DOHH2 (cell line): ENCODE results near the gene ARAP1.

ENCODE experiments used
- H3F3A ChIP-seq: fragments of 200-600 bp; sonication (generic), shearing (Covaris generic); 2 replicates; pipeline ENCODE4 v1.6.0; 2016; ENCODE audit warnings: antibody characterized with exemption, mild to moderate bottlenecking; ENCODE audit not compliant: control insufficient read depth, insufficient read depth
- H3K27ac ChIP-seq: fragments of 200-600 bp; sonication (generic); 2 replicates; pipeline ENCODE4 v1.5.1; 2014; ENCODE audit warnings: low read depth, mild to moderate bottlenecking, low read length, moderate library complexity
- H3K27me3 ChIP-seq: fragments of 200-600 bp; sonication (generic); 2 replicates; pipeline ENCODE4 v1.6.1; 2014; ENCODE audit warnings: mild to moderate bottlenecking, low read length, mixed read lengths; ENCODE audit not compliant: control insufficient read depth
- H3K36me3 ChIP-seq: fragments of 200-600 bp; sonication (generic); 2 replicates; pipeline ENCODE4 v1.6.1; 2014; ENCODE audit warnings: mild to moderate bottlenecking, low read length, moderate library complexity, mixed read lengths; ENCODE audit not compliant: control insufficient read depth
- H3K4me1 ChIP-seq: fragments of 200-600 bp; sonication (generic); 2 replicates; pipeline ENCODE4 v1.6.1; 2014; ENCODE audit warnings: mild to moderate bottlenecking, low read length, mixed read lengths; ENCODE audit not compliant: control insufficient read depth
- H3K4me2 ChIP-seq: fragments of 200-600 bp; sonication (generic); 2 replicates; pipeline ENCODE4 v1.6.0; 2014; ENCODE audit warnings: mild to moderate bottlenecking, low read length, moderate library complexity
- H3K4me3 ChIP-seq: fragments of 200-600 bp; sonication (generic); 2 replicates; pipeline ENCODE4 v1.5.1; 2014; ENCODE audit warnings: mild to moderate bottlenecking, low read length, mixed read lengths
- H3K79me2 ChIP-seq: fragments of 200-600 bp; sonication (generic); 2 replicates; pipeline ENCODE4 v1.6.1; 2014; ENCODE audit warnings: mild to moderate bottlenecking, low read length, mixed read lengths; ENCODE audit not compliant: control insufficient read depth
- H3K9me2 ChIP-seq: fragments of 200-600 bp; sonication (generic); replicated peaks from 2 replicates; pipeline ENCODE4 v1.6.1; 2014; ENCODE audit warnings: mild to moderate bottlenecking, low read length, mixed read lengths; ENCODE audit not compliant: control insufficient read depth
- H3K9me3 ChIP-seq: fragments of 200-600 bp; sonication (generic); 2 replicates; pipeline ENCODE4 v1.6.1; 2014; ENCODE audit warnings: antibody characterized with exemption, low read length, mixed read lengths; ENCODE audit not compliant: control insufficient read depth, insufficient read depth
- H4K20me1 ChIP-seq: fragments of 200-600 bp; sonication (generic); 2 replicates; pipeline ENCODE4 v1.6.0; 2014; ENCODE audit warnings: low read depth, mild to moderate bottlenecking, antibody characterized with exemption, low read length, moderate library complexity; ENCODE audit not compliant: control insufficient read depth, insufficient read depth
- EZH2phosphoT487 ChIP-seq: fragments of 200-600 bp; sonication (generic); IDR thresholded peaks from 2 replicates; pipeline ENCODE4 v1.6.1; 2017; ENCODE audit warnings: borderline replicate concordance, mild to moderate bottlenecking, antibody characterized with exemption, low read length, moderate library complexity, mixed read lengths
- TF ChIP-seq, protein P1 (sequence below): fragments of 200-600 bp; sonication (generic); IDR thresholded peaks from one replicate; pipeline ENCODE4 v1.5.1; 2014; ENCODE audit warnings: antibody characterized with exemption, mild to moderate bottlenecking, low read depth, low read length; ENCODE audit not compliant: poor library complexity, severe bottlenecking

The ARAP1 gene

DNA sequence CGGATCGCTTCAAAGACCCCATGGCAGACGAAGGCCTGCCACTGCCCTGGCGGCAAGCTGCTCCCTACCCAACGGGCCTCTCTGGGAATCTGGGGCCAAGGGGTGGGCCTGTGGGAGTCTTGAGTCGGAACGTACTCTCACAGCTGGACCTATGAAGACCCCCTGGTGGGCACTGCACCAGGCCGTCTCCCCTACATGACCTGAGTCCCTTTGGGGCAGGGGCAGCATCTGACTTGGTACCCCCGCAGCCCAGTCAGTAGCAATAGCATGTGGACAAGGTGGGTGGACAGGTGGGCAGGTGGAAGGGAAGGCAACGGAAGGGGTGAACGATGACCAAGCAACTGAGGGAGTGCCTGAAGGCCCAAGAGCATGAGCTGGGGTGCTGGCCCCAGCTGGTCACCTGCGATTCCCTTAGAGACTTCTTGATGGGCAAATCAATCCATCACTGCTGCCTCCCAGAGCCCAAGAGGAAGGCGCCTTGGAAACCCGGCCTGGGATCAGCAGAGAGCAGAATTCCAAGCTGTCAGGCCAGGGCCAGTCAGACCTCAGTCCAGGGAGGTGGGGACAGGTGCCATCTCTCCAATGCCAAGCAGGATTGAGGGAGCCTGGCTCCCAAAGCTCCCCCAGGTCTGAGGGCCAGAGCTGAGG lies 35.3 kb downstream of the ARAP1 start:
- Histone ChIP-seq H3K36me3 (peaks cover 16% of the 10 kb centered on the region), H3K4me1 (peaks cover 28% of the 10 kb centered on the region), H3K4me3 (no peak overlapping the region), H3K27ac (no peak overlapping the region), H3K9me3 (no peaks in the 10 kb centered on the region), H3K4me2 (no peak overlapping the region), H4K20me1 (no peaks in the 10 kb centered on the region), H3K9me2 (no peaks in the 10 kb centered on the region), H3K79me2 (peaks cover 48% of the 10 kb centered on the region), H3K27me3 (no peaks in the 10 kb centered on the region), H3F3A (no peaks in the 10 kb centered on the region)
- TF ChIP-seq, protein P1, sequence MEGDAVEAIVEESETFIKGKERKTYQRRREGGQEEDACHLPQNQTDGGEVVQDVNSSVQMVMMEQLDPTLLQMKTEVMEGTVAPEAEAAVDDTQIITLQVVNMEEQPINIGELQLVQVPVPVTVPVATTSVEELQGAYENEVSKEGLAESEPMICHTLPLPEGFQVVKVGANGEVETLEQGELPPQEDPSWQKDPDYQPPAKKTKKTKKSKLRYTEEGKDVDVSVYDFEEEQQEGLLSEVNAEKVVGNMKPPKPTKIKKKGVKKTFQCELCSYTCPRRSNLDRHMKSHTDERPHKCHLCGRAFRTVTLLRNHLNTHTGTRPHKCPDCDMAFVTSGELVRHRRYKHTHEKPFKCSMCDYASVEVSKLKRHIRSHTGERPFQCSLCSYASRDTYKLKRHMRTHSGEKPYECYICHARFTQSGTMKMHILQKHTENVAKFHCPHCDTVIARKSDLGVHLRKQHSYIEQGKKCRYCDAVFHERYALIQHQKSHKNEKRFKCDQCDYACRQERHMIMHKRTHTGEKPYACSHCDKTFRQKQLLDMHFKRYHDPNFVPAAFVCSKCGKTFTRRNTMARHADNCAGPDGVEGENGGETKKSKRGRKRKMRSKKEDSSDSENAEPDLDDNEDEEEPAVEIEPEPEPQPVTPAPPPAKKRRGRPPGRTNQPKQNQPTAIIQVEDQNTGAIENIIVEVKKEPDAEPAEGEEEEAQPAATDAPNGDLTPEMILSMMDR: no peak
- no peak for TF ChIP-seq EZH2phosphoT487

DNA sequence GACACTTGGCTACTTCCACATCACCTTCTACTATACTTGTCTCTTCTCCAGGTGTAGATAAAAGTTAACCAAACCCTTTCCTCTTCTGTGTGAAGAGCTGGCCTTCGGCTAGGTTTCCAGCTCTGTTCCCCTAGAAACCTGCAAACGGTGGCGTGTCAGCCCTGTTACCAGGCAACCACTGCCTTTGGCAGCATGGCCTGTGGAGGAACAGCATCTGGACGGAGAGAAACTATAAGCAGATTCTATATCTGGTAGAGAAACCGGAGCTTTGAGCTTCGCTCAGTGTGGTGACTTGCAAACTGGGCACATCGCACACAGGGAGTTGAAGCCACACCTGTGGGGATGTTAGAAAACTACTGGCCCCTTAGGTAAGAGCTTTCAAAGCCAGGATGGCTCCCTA lies 35.9 kb downstream of the ARAP1 start:
- no peak for TF ChIP-seq EZH2phosphoT487
- H3K27ac ChIP-seq: no peak overlapping the region
- H3K27me3 ChIP-seq: no peaks in the 10 kb centered on the region
- peaks cover 16% of the 10 kb centered on the region for H3K36me3 ChIP-seq
- no peaks in the 10 kb centered on the region for H4K20me1 ChIP-seq
- H3F3A ChIP-seq: no peaks in the 10 kb centered on the region
- H3K4me3 ChIP-seq: no peak overlapping the region
- peaks cover 42% of the 10 kb centered on the region for H3K79me2 ChIP-seq
- no peak overlapping the region for H3K4me2 ChIP-seq
- H3K9me2 ChIP-seq: no peaks in the 10 kb centered on the region
- peaks cover 25% of the 10 kb centered on the region for H3K4me1 ChIP-seq
- H3K9me3 ChIP-seq: no peaks in the 10 kb centered on the region

DNA sequence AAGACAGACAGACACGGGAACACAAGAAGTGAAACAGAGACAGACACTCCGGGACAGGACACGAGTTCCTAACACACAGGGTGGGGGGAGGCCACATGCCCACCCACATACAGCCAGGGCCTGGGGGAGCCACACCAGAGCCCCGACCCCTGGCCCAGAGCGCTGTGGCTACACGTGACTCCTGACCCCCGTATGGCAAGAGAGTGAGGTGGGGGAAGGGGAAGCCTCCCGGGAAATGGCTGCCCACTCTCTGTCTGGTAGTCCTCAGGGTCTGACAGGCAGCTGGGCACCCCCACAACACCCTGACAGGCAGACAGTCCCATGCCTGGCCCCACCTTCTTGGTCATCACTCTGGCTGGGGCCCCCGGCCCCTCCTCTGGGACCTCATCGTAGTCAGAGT lies 39.4 kb downstream of the ARAP1 start:
- no peaks in the 10 kb centered on the region for H3K4me1 ChIP-seq
- no peaks in the 10 kb centered on the region for H3K27me3 ChIP-seq
- no peaks in the 10 kb centered on the region for H4K20me1 ChIP-seq
- H3K36me3 ChIP-seq: peaks cover 17% of the 10 kb centered on the region
- no peak overlapping the region for H3K4me2 ChIP-seq
- peaks cover 8% of the 10 kb centered on the region for H3K79me2 ChIP-seq
- no peaks in the 10 kb centered on the region for H3K9me3 ChIP-seq
- H3K4me3 ChIP-seq: no peak overlapping the region
- no peak overlapping the region for H3K27ac ChIP-seq
- TF ChIP-seq EZH2phosphoT487: no peak
- no peaks in the 10 kb centered on the region for H3K9me2 ChIP-seq
- no peaks in the 10 kb centered on the region for H3F3A ChIP-seq

DNA sequence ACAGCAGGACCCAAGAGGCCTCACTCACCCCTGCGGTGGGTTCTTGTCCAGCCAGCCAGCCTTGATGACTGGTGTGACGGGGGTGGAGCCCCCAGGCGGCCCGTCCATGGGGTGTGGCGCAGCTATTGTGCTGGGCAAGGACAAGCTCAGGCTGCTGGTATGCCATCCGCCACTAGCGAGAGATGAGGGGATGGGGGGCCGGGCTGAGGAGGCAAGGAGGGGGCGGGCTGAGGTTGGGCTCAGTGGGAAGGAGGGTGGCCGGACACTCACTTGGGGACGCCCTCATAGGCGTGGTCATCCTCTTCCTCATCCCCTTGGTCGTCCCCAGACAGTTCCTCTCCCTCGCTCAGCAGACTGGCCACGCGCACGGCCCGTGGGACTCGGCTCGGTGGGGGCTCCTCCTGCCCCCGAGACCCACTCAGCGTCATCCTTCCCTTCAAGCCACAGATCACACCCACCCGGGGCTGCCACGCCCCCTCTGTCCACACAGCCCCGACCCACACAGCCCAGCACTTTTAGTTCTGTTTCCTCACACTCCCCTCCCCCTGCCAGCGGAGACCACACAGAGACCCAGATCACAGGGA lies 39.9 kb downstream of the ARAP1 start:
- Histone ChIP-seq H3K9me2 (no peaks in the 10 kb centered on the region), H4K20me1 (no peaks in the 10 kb centered on the region), H3K4me2 (no peak overlapping the region), H3K9me3 (no peaks in the 10 kb centered on the region), H3K27me3 (no peaks in the 10 kb centered on the region), H3K36me3 (peaks cover 17% of the 10 kb centered on the region), H3K4me1 (no peaks in the 10 kb centered on the region), H3K79me2 (peaks cover 8% of the 10 kb centered on the region), H3F3A (no peaks in the 10 kb centered on the region), H3K27ac (no peak overlapping the region), H3K4me3 (no peak overlapping the region)
- TF ChIP-seq EZH2phosphoT487: no peak
- TF ChIP-seq, protein P1: no peak
